Fibroblast of lung (primary cell): ENCODE data around the gene IGFBP1. TPM values are rescaled to one million over a fixed set of nuclear protein-coding genes. Genes with fewer than 3 reads are reported as not detected.

Experiments used
- DNase-seq, 2 donors: peaks; one replicate each; pipeline versions ENCODE4 v3.0.0 to v3.0.0-alpha.2; 2010; ENCODE audit warnings: low read depth in 2 of 2
- H2AFZ ChIP-seq: 2 replicates; pipeline ENCODE4 v1.5.1; 2012; ENCODE audit warnings: low read length, control low read depth, inconsistent platforms
- H3K27ac ChIP-seq: 2 replicates; pipeline ENCODE4 v1.5.1; 2011; ENCODE audit warnings: low read length, control low read depth; ENCODE audit not compliant: insufficient read depth
- H3K27me3 ChIP-seq: 2 replicates; pipeline ENCODE4 v1.5.1; 2011; ENCODE audit warnings: mild to moderate bottlenecking, low read length; ENCODE audit not compliant: control insufficient read depth, insufficient read depth
- H3K36me3 ChIP-seq: 2 replicates; pipeline ENCODE4 v1.5.1; 2011; ENCODE audit warnings: low read length; ENCODE audit not compliant: control insufficient read depth, insufficient read depth
- H3K4me1 ChIP-seq: 2 replicates; pipeline ENCODE4 v1.5.1; 2011; ENCODE audit warnings: low read length; ENCODE audit not compliant: control insufficient read depth, insufficient read depth; ENCODE audit errors: extremely low read depth
- H3K4me2 ChIP-seq: 2 replicates; pipeline ENCODE4 v1.5.1; 2011; ENCODE audit warnings: low read length, control low read depth; ENCODE audit not compliant: insufficient read depth; ENCODE audit errors: extremely low read depth
- H3K4me3 ChIP-seq, 4 experiments: fragments of 200-600 bp in 1 of 4; sonication (generic) in 1 of 4; replicated peaks in 1 of 4; 2 replicates each; pipeline ENCODE4 v1.5.1; 2011 to 2016; ENCODE audit warnings: low read length in 4 of 4, low read depth in 3 of 4, mild to moderate bottlenecking in 3 of 4, control low read depth in 2 of 4, inconsistent platforms in 1 of 4, mixed read lengths in 1 of 4; ENCODE audit not compliant: insufficient read depth in 1 of 4; ENCODE audit errors: control extremely low read depth in 1 of 4
- H3K79me2 ChIP-seq: 2 replicates; pipeline ENCODE4 v1.5.1; 2012; ENCODE audit warnings: mild to moderate bottlenecking, low read length, inconsistent platforms; ENCODE audit not compliant: control insufficient read depth, insufficient read depth
- H3K9ac ChIP-seq: 2 replicates; pipeline ENCODE4 v1.5.1; 2011; ENCODE audit warnings: mild to moderate bottlenecking, low read length, control low read depth; ENCODE audit not compliant: insufficient read depth
- H3K9me3 ChIP-seq: 2 replicates; pipeline ENCODE4 v1.5.1; 2012; ENCODE audit warnings: low read depth, low read length; ENCODE audit not compliant: control insufficient read depth, insufficient read depth
- H4K20me1 ChIP-seq: 2 replicates; pipeline ENCODE4 v1.5.1; 2011; ENCODE audit warnings: low read length; ENCODE audit not compliant: control insufficient read depth, insufficient read depth; ENCODE audit errors: extremely low read depth
- EZH2 ChIP-seq: IDR thresholded peaks from 2 replicates; pipeline ENCODE4 v1.5.1; 2012; ENCODE audit warnings: low read length, control low read depth, mild to moderate bottlenecking; ENCODE audit errors: missing control alignments
- polyA plus RNA-seq, 2 donors: library from polyadenylated mRNA; depleted of rRNA in 1 of 2; stranded (reverse) in 1 of 2; unstranded in 1 of 2; fragments of >200 nt; gene quantifications; 2 replicates each; pipeline ENCODE4 v1.2.1, GENCODE V29; 2011 to 2012; ENCODE audit warnings: missing spikeins in 1 of 2
- total RNA-seq: library from RNA; depleted of rRNA; stranded (reverse); fragments of >200 nt; gene quantifications from 2 replicates; pipeline ENCODE4 v1.2.1, GENCODE V29; 2014
- TF ChIP-seq, protein P1 (sequence below), 2 donors: IDR thresholded peaks in 1 of 2; conservative IDR thresholded peaks in 1 of 2; 1 replicate in 1 of 2; 2 replicates in 1 of 2; pipeline ENCODE4 v1.5.1; 2011 to 2012; ENCODE audit warnings: low read length in 2 of 2, control low read depth in 1 of 2, inconsistent platforms in 1 of 2, low read depth in 1 of 2, mild to moderate bottlenecking in 1 of 2

IGFBP1 gene
- total and polyA plus RNA-seq, 2 donors (not counting 1 experiment from before 2014, with no cell fraction given): not detected

DNA sequence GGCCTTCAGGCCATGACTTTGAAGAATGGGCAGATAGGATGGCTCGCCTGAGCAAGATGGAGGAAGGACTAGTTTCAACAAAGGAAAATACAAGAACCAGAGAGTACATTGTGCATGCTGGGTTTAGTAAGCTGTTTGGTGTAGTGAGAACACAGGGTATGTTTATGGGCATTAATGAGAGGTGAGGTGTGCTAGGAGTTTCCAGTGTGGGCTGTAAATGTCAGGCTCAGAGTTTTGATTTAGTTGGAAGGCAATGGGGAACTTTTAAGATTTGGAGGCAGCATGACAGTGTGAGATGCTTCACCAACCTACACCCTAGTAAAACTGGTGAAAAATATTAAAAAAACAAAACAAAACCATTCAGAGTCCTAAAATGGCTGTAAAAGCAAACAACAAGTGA, 13.3 kb downstream of the IGFBP1 start:
- no peaks in the 10 kb centered on the region for H3K9me3 ChIP-seq
- H3K4me3 ChIP-seq: no peak overlapping the region
- no peak overlapping the region for H3K9ac ChIP-seq
- no peaks in the 10 kb centered on the region for H3K79me2 ChIP-seq
- H4K20me1 ChIP-seq: no peaks in the 10 kb centered on the region
- TF ChIP-seq, protein P1, sequence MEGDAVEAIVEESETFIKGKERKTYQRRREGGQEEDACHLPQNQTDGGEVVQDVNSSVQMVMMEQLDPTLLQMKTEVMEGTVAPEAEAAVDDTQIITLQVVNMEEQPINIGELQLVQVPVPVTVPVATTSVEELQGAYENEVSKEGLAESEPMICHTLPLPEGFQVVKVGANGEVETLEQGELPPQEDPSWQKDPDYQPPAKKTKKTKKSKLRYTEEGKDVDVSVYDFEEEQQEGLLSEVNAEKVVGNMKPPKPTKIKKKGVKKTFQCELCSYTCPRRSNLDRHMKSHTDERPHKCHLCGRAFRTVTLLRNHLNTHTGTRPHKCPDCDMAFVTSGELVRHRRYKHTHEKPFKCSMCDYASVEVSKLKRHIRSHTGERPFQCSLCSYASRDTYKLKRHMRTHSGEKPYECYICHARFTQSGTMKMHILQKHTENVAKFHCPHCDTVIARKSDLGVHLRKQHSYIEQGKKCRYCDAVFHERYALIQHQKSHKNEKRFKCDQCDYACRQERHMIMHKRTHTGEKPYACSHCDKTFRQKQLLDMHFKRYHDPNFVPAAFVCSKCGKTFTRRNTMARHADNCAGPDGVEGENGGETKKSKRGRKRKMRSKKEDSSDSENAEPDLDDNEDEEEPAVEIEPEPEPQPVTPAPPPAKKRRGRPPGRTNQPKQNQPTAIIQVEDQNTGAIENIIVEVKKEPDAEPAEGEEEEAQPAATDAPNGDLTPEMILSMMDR (conservative IDR thresholded peaks at IDR 0.05 in 1 of 2, IDR thresholded peaks at IDR 0.05 in 1 of 2; ENCODE audit: low read depth in 1 of 2, low read length in 2 of 2): no peak
- TF ChIP-seq EZH2: no peak
- H3K36me3 ChIP-seq: no peaks in the 10 kb centered on the region
- no peak overlapping the region for H3K27ac ChIP-seq
- peaks cover 4% of the 10 kb centered on the region for H3K27me3 ChIP-seq
- DNase-seq: no peak
- no peaks in the 10 kb centered on the region for H3K4me1 ChIP-seq
- H3K4me2 ChIP-seq: no peak overlapping the region
- H2AFZ ChIP-seq: no peak overlapping the region

DNA sequence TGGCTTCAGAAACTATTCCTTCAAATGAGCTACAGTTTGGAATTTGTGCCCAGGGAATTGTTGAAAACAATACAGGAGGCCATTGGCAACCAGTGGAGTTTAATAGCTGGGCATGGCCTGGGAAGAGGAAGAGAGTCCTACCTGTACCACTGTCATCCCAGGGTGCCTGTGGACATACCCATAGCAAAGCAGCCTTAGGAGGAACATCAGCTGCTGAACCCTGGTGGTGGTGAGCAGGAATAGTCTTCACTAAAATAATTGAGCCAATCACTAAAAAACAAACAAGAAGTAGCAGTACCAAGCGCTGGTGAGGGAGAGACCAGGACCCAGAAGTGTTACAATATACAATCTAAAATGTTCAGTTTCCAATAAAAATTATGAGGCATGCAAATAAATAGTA, 14.5 kb downstream of the IGFBP1 start:
- no peak for DNase-seq
- no peak overlapping the region for H3K9ac ChIP-seq
- TF ChIP-seq EZH2: no peak
- TF ChIP-seq, protein P1 (conservative IDR thresholded peaks at IDR 0.05 in 1 of 2, IDR thresholded peaks at IDR 0.05 in 1 of 2; ENCODE audit: low read depth in 1 of 2, low read length in 2 of 2): no peak

DNA sequence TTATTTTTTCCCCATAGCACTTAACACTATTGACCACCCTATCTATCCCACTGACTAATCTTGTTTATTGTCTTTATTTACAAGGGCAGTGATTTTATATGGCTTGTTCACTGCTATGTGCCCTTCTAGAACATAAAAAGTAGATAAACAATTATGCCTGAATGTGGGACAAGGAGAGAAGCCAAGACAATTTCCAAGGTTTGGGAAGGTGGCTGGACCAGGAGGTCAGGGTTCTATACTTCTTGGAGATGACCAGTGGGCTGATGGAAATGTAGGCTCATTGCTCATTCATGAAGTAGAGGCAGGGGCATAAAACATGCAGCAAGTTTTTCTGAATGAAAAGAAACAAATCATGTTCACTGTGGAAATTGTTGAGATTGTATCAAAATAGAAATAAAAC, 21.3 kb downstream of the IGFBP1 start:
- no peaks in the 10 kb centered on the region for H3K9me3 ChIP-seq
- no peak overlapping the region for H3K4me2 ChIP-seq
- H3K27ac ChIP-seq: no peak overlapping the region
- H3K79me2 ChIP-seq: no peaks in the 10 kb centered on the region
- no peak overlapping the region for H3K4me3 ChIP-seq
- H3K27me3 ChIP-seq: peaks cover 4% of the 10 kb centered on the region
- H3K9ac ChIP-seq: no peak overlapping the region
- H2AFZ ChIP-seq: no peak overlapping the region
- no peak for TF ChIP-seq EZH2
- TF ChIP-seq, protein P1 (conservative IDR thresholded peaks at IDR 0.05 in 1 of 2, IDR thresholded peaks at IDR 0.05 in 1 of 2; ENCODE audit: low read depth in 1 of 2, low read length in 2 of 2): no peak
- H3K36me3 ChIP-seq: no peaks in the 10 kb centered on the region
- H4K20me1 ChIP-seq: no peaks in the 10 kb centered on the region
- no peaks in the 10 kb centered on the region for H3K4me1 ChIP-seq
- DNase-seq: no peak

More for the DNA sequence above, 14.5 kb downstream of the IGFBP1 start:
- H3K27me3 ChIP-seq: peaks cover 4% of the 10 kb centered on the region
- no peaks in the 10 kb centered on the region for H3K36me3 ChIP-seq
- H3K79me2 ChIP-seq: no peaks in the 10 kb centered on the region
- no peak overlapping the region for H2AFZ ChIP-seq
- H3K4me1 ChIP-seq: no peaks in the 10 kb centered on the region
- H3K4me3 ChIP-seq: no peak overlapping the region
- no peak overlapping the region for H3K27ac ChIP-seq
- H3K9me3 ChIP-seq: no peaks in the 10 kb centered on the region
- H3K4me2 ChIP-seq: no peak overlapping the region
- no peaks in the 10 kb centered on the region for H4K20me1 ChIP-seq
